Measurements from ENCODE around the gene MYO9B.

Gene MYO9B

GRCh38 chr19:17027535-17027975 lies 48.0 kb upstream of the MYO9B start:
- H3K4me3 ChIP-seq (ENCODE audit: low read length, poor library complexity, severe bottlenecking), result no peak overlapping the region
- no peaks in the 10 kb centered on the region for H3K36me3 ChIP-seq (ENCODE audit: insufficient read depth, low read length)
- H4K20me1 ChIP-seq (ENCODE audit: insufficient read depth, low read length, poor library complexity, severe bottlenecking), result no peaks in the 10 kb centered on the region
- no peaks in the 10 kb centered on the region for H3K4me1 ChIP-seq (ENCODE audit: insufficient read depth, low read length, poor library complexity, severe bottlenecking)
- H2AFZ ChIP-seq (ENCODE audit: low read length), result no peak overlapping the region
- no peaks in the 10 kb centered on the region for H3K9me2 ChIP-seq (replicated peaks; ENCODE audit: low read depth, low read length)
- H3K79me2 ChIP-seq (ENCODE audit: insufficient read depth, low read length), result no peaks in the 10 kb centered on the region
- H3K4me2 ChIP-seq (ENCODE audit: low read depth, low read length, poor library complexity, severe bottlenecking), result no peak overlapping the region
- no peak overlapping the region for H3K9ac ChIP-seq (ENCODE audit: low read depth, low read length, poor library complexity, severe bottlenecking)
- no peak for TF ChIP-seq EZH2phosphoT487 (IDR thresholded peaks at IDR 0.05; ENCODE audit: borderline replicate concordance)
- no peak for TF ChIP-seq CTCF (conservative IDR thresholded peaks at IDR 0.05; ENCODE audit: low read length)
- peaks cover 7% of the 10 kb centered on the region; the same call in 1 of the 2 replicates for H3K9me3 ChIP-seq (ENCODE audit: insufficient read depth, low read depth, low read length)
- H3K27me3 ChIP-seq (ENCODE audit: insufficient read depth, low read length, poor library complexity, severe bottlenecking), result no peaks in the 10 kb centered on the region
- H3F3A ChIP-seq (ENCODE audit: low read depth), result no peaks in the 10 kb centered on the region

GRCh38 chr19:17031741-17032140 lies 43.8 kb upstream of the MYO9B start:
- Histone ChIP-seq H3K9me2 (replicated peaks; ENCODE audit: low read depth, low read length) (no peaks in the 10 kb centered on the region), H3K36me3 (ENCODE audit: insufficient read depth, low read length) (no peaks in the 10 kb centered on the region), H3F3A (ENCODE audit: low read depth) (no peaks in the 10 kb centered on the region), H3K4me2 (ENCODE audit: low read depth, low read length, poor library complexity, severe bottlenecking) (no peak overlapping the region), H3K79me2 (ENCODE audit: insufficient read depth, low read length) (no peaks in the 10 kb centered on the region), H2AFZ (ENCODE audit: low read length) (no peak overlapping the region), H3K9ac (ENCODE audit: low read depth, low read length, poor library complexity, severe bottlenecking) (no peak overlapping the region), H3K4me3 (ENCODE audit: low read length, poor library complexity, severe bottlenecking) (no peak overlapping the region), H3K4me1 (ENCODE audit: insufficient read depth, low read length, poor library complexity, severe bottlenecking) (no peaks in the 10 kb centered on the region), H3K27me3 (ENCODE audit: insufficient read depth, low read length, poor library complexity, severe bottlenecking) (no peaks in the 10 kb centered on the region), H4K20me1 (ENCODE audit: insufficient read depth, low read length, poor library complexity, severe bottlenecking) (no peaks in the 10 kb centered on the region), H3K9me3 (ENCODE audit: insufficient read depth, low read depth, low read length) (no peaks in the 10 kb centered on the region)
- TF ChIP-seq EZH2phosphoT487 (IDR thresholded peaks at IDR 0.05; ENCODE audit: borderline replicate concordance) (no peak), CTCF (conservative IDR thresholded peaks at IDR 0.05; ENCODE audit: low read length) (no peak)

GRCh38 chr19:17035842-17036424 lies 39.6 kb upstream of the MYO9B start:
- Histone ChIP-seq H3K9me3 (ENCODE audit: insufficient read depth, low read depth, low read length) (no peaks in the 10 kb centered on the region), H3K9ac (ENCODE audit: low read depth, low read length, poor library complexity, severe bottlenecking) (no peak overlapping the region), H4K20me1 (ENCODE audit: insufficient read depth, low read length, poor library complexity, severe bottlenecking) (no peaks in the 10 kb centered on the region), H3K4me3 (ENCODE audit: low read length, poor library complexity, severe bottlenecking) (no peak overlapping the region), H3K79me2 (ENCODE audit: insufficient read depth, low read length) (no peaks in the 10 kb centered on the region), H3K4me1 (ENCODE audit: insufficient read depth, low read length, poor library complexity, severe bottlenecking) (no peaks in the 10 kb centered on the region), H3K36me3 (ENCODE audit: insufficient read depth, low read length) (no peaks in the 10 kb centered on the region), H3K9me2 (replicated peaks; ENCODE audit: low read depth, low read length) (no peaks in the 10 kb centered on the region), H2AFZ (ENCODE audit: low read length) (no peak overlapping the region), H3F3A (ENCODE audit: low read depth) (no peaks in the 10 kb centered on the region), H3K27me3 (ENCODE audit: insufficient read depth, low read length, poor library complexity, severe bottlenecking) (no peaks in the 10 kb centered on the region), H3K4me2 (ENCODE audit: low read depth, low read length, poor library complexity, severe bottlenecking) (no peak overlapping the region)
- TF ChIP-seq EZH2phosphoT487 (IDR thresholded peaks at IDR 0.05; ENCODE audit: borderline replicate concordance) (no peak), CTCF (conservative IDR thresholded peaks at IDR 0.05; ENCODE audit: low read length) (no peak)
